DOHH2 (cell line): ENCODE data around the gene USP48.

Source experiments
- CTCF ChIP-seq: fragments of 200-600 bp; sonication (generic); IDR thresholded peaks from one replicate; pipeline ENCODE4 v1.5.1; 2014; ENCODE audit warnings: antibody characterized with exemption, mild to moderate bottlenecking, low read depth, low read length; ENCODE audit not compliant: poor library complexity, severe bottlenecking
- EZH2phosphoT487 ChIP-seq: fragments of 200-600 bp; sonication (generic); IDR thresholded peaks from 2 replicates; pipeline ENCODE4 v1.6.1; 2017; ENCODE audit warnings: borderline replicate concordance, mild to moderate bottlenecking, antibody characterized with exemption, low read length, moderate library complexity, mixed read lengths

GRCh38 chr1:21700094-21700493, 82.9 kb downstream of the USP48 start:
- TF ChIP-seq CTCF (no peak), EZH2phosphoT487 (no peak)
